HG03135 (cell line): ENCODE results near the gene ARAP2.

Experiments
- ATAC-seq: cut with Tn5 transposase; IDR thresholded peaks from one replicate; pipeline ENCODE4 v1.9.1; 2021; ENCODE audit warnings: mild to moderate bottlenecking, moderate library complexity; ENCODE audit not compliant: unreplicated experiment

Gene ARAP2

DNA sequence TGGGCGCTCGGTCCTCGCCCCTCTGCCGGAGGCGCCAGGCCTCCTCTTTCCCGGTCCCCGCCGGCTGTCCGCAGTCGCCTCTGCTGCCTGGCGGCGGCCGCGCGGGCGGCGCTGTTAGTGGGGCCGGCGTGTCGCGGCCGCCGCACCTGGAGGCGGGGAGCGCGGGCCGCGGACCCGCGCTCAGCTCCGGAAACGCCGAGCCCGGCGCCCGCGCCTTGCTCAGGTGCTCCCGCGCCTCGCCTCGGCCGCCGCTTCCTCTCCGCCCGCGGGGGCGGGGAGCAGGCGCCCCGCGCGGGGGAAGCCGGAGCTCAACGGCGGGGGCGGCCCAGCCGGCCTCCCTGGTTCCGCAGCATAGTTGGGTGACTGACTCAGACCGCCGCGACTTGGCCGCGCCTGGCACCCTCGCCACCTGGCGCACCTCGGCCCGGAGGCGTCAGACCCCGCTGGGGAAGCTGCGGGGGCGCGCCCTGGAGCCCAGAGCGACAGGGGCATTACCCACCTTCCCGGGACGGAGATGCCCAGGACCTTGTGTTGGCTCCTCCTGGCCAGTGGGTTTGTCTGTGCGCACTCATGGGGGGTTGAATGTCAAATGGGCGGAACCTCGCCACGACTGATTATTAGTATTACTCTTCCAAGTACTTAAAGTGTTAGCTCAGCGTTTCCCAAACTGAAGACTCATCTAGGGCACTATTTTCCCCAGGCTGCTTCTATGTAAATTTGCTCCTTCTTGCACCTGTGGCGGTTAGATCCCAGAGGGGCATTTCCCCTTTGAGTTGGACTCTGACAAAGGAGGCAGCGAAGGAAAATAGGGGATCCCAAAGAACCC lies at the start of gene ARAP2:
Gene ARAP2, minus strand, starts transcription at position 258 of the 826 bp plus-strand sequence. CDS start 15,028 bp downstream, outside the sequence.
- peak; percentile 64 for ATAC-seq

DNA sequence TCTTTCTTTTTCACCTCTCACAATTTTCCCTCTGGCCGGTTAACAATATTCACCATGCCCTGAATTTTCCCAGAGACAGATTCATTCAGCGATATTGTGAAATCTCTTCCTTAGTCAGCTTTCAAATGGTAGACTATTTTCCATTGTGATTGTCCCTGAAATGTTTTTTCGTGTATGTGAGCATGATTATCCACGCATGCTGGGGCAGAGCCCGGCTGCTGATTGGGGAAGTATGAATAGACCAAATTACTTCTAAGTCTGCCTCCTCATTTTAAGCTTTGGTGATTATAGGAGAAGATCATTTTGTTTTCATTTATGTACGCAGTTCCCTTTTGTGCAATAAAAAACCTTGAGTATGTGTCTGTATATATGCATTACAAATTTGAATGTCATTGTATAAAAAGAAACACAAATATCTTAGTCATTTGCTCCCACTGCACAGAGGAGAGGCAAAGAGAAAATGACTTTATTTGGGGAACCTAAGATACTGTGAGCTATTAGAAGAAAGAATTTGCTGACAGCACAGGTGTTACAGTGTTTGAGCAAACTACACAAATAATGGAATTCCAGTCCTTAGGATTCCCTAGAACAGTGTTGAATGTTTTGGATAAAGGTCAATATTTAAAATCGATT lies 48.4 kb upstream of the ARAP2 start:
- no peak for ATAC-seq

DNA sequence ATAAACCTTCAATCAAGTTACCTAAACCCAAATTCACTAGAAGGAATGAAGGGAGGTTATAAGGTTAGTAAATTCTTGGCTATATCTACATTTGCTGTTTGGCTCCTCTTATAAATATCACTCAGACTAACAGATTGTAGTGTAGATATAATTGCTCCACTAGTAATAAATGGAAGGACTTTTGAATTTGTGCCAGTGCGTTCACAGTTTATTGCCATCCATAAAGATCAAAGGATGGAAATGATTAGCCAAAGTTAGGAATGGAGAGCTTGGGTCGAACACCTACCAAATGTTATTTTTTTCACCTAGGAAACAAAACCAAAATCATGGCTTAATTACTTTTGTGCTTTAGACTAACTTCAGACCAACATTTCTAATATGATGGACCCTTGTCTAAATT lies 46.3 kb upstream of the ARAP2 start:
- no peak for ATAC-seq

- no peak for ATAC-seq
Measured at GRCh38 chr4:36288731-36289426, 44.6 kb upstream of the ARAP2 start.

GRCh38 chr4:36286481-36286871 lies 42.2 kb upstream of the ARAP2 start:
- ATAC-seq = peak; percentile 33

DNA sequence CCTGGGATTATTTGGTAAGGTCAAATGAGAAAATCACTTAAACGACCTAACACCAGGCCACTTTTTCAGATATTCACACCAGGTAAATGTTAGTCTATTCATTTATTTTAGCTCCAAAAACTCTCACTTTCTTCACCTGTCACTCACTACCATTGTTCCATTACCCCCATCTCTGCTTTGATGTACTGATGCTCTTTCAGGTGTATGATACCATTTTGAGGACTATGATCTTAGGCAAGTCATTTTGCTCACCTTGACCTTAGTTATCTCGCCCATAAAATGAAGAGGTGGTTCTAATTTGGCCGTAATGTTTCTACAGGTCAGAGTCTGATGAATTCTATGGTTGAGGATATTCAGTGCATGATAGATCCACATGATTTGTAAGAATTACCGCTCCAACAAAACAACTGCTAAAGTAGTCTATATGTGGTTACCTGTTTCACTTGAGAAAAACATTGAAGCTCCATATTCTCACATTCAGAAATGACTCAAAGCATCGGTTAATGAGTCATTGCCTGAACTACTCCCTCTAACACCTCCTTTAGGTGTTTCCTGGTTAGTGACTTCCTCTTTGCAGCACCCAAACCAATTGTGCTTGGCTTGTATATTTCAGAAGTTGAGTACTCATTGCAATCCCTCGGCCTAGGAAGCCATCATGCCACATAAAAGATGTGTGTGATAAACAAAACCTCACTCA lies 41.6 kb upstream of the ARAP2 start:
- peak; percentile 98 for ATAC-seq

- ATAC-seq = no peak
Measured at GRCh38 chr4:36283912-36284465, 39.7 kb upstream of the ARAP2 start.

DNA sequence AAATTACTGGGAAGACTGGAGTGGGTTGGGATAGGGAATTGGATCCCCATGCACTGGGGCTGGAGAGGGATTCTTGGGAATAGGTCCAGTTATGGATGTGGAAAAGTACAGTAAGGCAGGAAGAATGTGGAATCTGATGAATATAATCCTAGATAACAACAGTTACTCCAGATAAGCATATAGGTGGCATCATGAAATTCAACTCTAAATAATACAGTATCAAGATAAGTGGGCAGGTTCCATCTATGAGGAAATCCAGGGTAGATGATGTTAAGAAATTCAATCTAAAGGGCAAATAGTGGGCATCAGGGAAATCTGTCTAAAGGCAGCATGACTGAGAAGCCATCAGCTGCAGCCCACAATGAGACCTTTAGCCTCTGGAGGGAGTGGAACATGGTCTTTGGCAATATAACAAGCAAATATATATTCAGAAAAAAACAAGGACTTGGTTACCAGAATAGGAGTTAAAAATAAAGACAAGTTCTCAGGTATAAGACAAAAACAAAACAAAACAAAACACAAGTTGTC lies 38.3 kb upstream of the ARAP2 start:
- ATAC-seq = no peak

- no peak for ATAC-seq
Measured at GRCh38 chr4:36281384-36282106, 37.2 kb upstream of the ARAP2 start, which contains the start of gene DTHD1. TSS of gene DTHD1 (plus strand) at chr4:36281616. CDS start at chr4:36281759, 143 bp downstream.

- ATAC-seq = no peak
Measured at GRCh38 chr4:36280555-36280954, 36.2 kb upstream of the ARAP2 start.

DNA sequence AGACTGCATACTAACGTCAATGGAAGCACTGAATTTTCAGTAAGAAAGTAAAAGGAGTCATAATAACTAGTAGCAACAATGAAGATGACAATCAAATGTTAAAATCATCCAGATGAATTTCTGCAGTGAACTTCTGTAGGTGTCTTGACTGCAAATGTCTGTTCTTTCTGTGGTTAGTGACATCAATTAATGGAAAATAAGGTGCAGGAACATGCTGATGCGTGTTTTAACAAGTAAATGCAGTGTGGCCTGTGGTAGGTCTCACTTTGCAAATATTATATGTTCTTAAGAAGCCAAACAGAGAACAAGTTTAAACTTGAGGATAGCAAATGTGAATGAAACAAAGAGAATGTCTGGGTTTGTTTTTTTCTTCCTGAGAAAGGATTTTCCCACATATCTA lies 34.5 kb upstream of the ARAP2 start:
- no peak for ATAC-seq

DNA sequence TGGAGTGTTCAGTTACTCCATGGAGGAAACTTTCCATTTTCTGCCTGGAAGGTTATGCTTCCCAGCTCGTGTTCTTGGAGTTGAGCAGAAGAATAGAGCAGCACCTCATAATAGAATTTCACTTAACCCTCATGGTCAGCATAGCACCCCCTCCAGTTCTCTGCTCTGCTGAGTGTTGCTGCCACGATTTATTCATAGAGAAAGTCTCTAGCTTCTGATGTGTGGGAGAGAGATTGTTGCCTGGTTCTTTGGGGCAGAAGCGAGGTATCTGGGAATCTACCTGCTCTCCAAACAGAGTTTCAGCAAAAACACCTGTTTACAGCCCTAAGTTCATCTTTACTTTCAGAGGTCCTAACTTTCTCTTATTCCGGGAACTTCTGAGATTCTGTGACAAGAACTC lies 33.2 kb upstream of the ARAP2 start:
- ATAC-seq = no peak

GRCh38 chr4:36274158-36274557 lies 29.8 kb upstream of the ARAP2 start:
- no peak for ATAC-seq

- ATAC-seq = no peak
Measured at GRCh38 chr4:36273276-36273675, 29.0 kb upstream of the ARAP2 start.

DNA sequence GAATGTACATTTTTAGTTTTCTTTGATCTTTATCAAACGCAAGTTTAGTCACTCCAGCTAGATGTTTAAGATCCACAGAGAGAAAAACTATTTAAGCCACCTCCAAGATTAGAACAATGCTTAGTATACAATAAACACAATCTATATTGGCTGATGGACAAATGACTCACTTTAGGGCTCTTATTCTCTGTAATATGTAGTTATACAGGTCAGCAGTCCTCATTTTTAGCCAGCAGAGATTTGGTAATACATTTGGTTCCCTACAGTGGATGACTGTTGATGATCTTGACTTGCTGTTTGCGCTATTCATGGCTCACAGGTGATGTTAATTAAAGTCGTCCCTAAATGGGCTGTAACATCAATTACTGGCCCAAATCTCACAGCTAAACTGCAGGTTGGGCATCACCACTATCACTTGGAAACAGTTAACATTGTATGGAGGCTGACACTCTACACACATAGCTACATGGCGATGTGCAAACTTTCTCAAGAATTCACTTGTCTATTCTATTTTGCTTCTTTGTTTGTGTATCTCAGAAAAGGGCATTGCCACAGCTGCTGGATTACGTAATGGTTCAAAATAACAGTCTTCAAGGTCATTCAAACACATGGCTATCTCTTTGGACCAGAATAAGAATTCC lies 25.3 kb upstream of the ARAP2 start:
- ATAC-seq = no peak

- ATAC-seq = no peak
Measured at GRCh38 chr4:36269101-36269500, 24.8 kb upstream of the ARAP2 start.

DNA sequence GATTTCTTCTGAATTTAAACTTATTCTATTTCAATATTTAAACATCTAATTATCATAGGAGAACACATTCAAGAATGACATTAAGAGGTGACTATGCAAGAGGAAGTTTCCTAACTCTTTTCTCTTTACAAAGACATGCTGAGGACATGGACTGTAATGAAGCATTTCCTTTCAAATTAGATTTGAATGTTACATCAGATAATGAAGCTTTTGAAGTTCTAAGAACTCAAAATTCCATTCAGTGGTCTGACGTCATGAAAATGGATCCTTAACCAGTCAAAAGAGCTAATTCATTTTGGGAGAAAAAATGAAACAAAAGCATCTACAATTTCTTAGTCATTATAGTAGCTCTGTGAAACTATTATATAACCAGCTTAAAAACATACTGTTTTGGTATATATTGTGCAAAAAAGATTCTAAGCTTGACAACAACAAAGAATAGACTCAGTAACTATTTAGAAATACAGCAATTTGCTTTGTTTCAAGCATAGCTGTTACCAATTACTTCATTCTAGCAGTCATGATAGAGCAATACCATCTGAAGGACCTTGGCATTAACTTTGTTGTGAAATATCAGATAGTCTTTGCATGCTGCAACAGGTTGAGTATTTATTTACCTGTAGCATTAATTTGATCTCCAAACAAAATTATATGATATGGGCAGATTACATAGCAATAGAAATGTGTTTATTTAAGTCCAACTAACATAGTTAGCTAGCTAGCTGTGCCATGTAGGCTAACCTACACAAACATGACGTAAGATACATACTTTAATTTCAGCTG lies 23.4 kb upstream of the ARAP2 start:
- ATAC-seq = no peak

- ATAC-seq = no peak
Measured at GRCh38 chr4:36264207-36264826, 20.0 kb upstream of the ARAP2 start.
